Neural cell (in vitro differentiated cells): ENCODE data around the gene IGF1R.

ENCODE experiments used
- EP300 ChIP-seq: fragments of 450-650 bp; conservative IDR thresholded peaks from 2 replicates; pipeline ENCODE4 v1.6.1; 2014; ENCODE audit warnings: antibody characterized with exemption, mild to moderate bottlenecking, moderate library complexity; ENCODE audit not compliant: poor library complexity, severe bottlenecking
- TF ChIP-seq, protein P1 (sequence below): fragments of 450-650 bp; IDR thresholded peaks from 2 replicates; pipeline ENCODE4 v1.5.1; 2014; ENCODE audit warnings: antibody characterized with exemption, mild to moderate bottlenecking, moderate library complexity; ENCODE audit not compliant: poor library complexity, severe bottlenecking

DNA sequence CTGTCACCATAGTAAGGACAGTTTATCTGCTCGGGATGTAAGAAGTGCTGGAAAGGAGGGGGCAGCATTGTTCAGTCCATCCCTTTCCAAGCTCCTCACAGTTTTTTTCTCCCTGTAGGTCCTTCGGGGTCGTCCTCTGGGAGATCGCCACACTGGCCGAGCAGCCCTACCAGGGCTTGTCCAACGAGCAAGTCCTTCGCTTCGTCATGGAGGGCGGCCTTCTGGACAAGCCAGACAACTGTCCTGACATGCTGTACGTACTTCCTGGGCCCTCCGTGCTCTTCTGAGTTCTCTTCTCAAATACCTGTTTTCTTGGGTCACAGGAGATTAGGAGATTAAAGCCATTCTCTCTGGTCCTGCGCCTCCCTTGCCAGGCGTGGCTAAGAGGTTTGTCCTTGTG lies 300.1 kb downstream of the IGF1R start:
- no peak for TF ChIP-seq EP300
- TF ChIP-seq, protein P1, sequence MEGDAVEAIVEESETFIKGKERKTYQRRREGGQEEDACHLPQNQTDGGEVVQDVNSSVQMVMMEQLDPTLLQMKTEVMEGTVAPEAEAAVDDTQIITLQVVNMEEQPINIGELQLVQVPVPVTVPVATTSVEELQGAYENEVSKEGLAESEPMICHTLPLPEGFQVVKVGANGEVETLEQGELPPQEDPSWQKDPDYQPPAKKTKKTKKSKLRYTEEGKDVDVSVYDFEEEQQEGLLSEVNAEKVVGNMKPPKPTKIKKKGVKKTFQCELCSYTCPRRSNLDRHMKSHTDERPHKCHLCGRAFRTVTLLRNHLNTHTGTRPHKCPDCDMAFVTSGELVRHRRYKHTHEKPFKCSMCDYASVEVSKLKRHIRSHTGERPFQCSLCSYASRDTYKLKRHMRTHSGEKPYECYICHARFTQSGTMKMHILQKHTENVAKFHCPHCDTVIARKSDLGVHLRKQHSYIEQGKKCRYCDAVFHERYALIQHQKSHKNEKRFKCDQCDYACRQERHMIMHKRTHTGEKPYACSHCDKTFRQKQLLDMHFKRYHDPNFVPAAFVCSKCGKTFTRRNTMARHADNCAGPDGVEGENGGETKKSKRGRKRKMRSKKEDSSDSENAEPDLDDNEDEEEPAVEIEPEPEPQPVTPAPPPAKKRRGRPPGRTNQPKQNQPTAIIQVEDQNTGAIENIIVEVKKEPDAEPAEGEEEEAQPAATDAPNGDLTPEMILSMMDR = no peak
